ENCODE data around the gene SRRD. TPM values are rescaled to one million over a fixed set of nuclear protein-coding genes. Genes with fewer than 3 reads are reported as not detected.

SRRD gene
- total and polyA plus RNA-seq, 2 of the 8 experiments (the other 6 are each of a cell fraction or from before 2014, with no cell fraction given) = 17.1 to 25.3 TPM

DNA sequence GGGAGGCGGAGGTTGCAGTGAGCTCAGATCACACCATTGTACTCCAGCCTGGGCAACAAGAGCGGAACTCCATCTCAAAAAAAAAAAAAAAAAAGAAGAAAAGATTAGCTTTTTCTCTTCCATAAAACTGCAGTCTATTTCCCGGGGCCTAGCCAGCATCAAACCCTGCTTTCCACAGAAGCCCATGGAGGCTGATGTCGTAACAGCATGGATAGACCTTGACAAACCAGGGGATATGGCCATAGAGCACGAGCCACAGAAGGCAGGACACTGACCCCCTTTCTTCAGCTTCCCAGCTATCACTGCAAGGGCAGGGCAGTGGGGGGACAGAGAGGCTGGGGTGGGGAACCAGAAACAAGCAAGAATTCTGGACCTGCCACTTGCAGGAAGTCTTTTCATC, 21.6 kb upstream of the SRRD start:
- Histone ChIP-seq H4K20me1 (replicated peaks in 1 of 2; ENCODE audit: control insufficient read depth in 1 of 2, insufficient read depth in 2 of 2, low read length in 2 of 2) (peaks cover 5 to 9% of the 10 kb centered on the region in 2 experiments), H2BK5ac (ENCODE audit: low read depth, low read length) (no peak overlapping the region), H2BK15ac (ENCODE audit: low read length) (no peak overlapping the region), H3K4me2 (ENCODE audit: insufficient read depth in 1 of 2, low read depth in 2 of 2, low read length in 2 of 2) (no peak overlapping the region), H2AFZ (ENCODE audit: low read length) (no peak overlapping the region), H2BK120ac (replicated peaks; ENCODE audit: low read depth, low read length) (no peak overlapping the region), H2BK20ac (ENCODE audit: low read length) (no peak overlapping the region), H2AK5ac (ENCODE audit: low read depth, low read length) (no peak overlapping the region), H3K14ac (ENCODE audit: insufficient read length) (no peak overlapping the region), H3K18ac (ENCODE audit: extremely low read depth, low read length) (no peak overlapping the region), H3K9ac (replicated peaks in 1 of 4; ENCODE audit: extremely low read depth in 1 of 4, low read depth in 3 of 4, low read length in 3 of 4) (no peak overlapping the region), H3K27me3 (replicated peaks in 1 of 4; ENCODE audit: control insufficient read depth in 3 of 4, extremely low read depth in 1 of 4, insufficient read depth in 3 of 4, low read length in 3 of 4) (no peaks in the 10 kb centered on the region), H3K9me3 (ENCODE audit: insufficient read depth in 2 of 2, low read depth in 1 of 2, low read length in 1 of 2) (no peaks in the 10 kb centered on the region), H2BK12ac (ENCODE audit: low read depth, low read length) (no peak overlapping the region), H3K23me2 (ENCODE audit: low read depth, low read length) (no peaks in the 10 kb centered on the region), H3K4ac (replicated peaks; ENCODE audit: insufficient read length, low read depth, low read length) (no peak overlapping the region), H4K91ac (replicated peaks; ENCODE audit: insufficient read length, low read length) (no peak overlapping the region), H3K79me2 (ENCODE audit: control insufficient read depth in 1 of 2, insufficient read depth in 2 of 2, low read length in 2 of 2) (peaks cover 0 to 2% of the 10 kb centered on the region in 2 experiments; a peak in 1 of 4 replicates), H3K79me1 (ENCODE audit: low read depth, low read length) (0 out of 2 replicates have a peak, but pooled peaks cover 2% of the 10 kb centered on the region), H3K27ac (ENCODE audit: low read depth, low read length) (no peak overlapping the region), H3K36me3 (ENCODE audit: control insufficient read depth in 2 of 4, insufficient read depth in 4 of 4, low read length in 3 of 4) (peaks cover 14 to 65% (median 44%) of the 10 kb centered on the region in 4 experiments), H3K4me3 (ENCODE audit: extremely low read depth in 1 of 4, insufficient read depth in 2 of 4, low read depth in 3 of 4, low read length in 4 of 4) (no peak overlapping the region), H3K4me1 (replicated peaks in 1 of 4; ENCODE audit: control insufficient read depth in 3 of 4, insufficient read depth in 4 of 4, low read length in 3 of 4) (no peaks in the 10 kb centered on the region), H3K56ac (replicated peaks; ENCODE audit: insufficient read length, low read depth, low read length) (no peak overlapping the region), H3K23ac (ENCODE audit: insufficient read length) (no peak overlapping the region), H4K8ac (ENCODE audit: extremely low read depth, insufficient read depth, low read length) (no peak overlapping the region), H4K5ac (ENCODE audit: insufficient read length, low read depth, low read length) (no peak overlapping the region)
- DNase-seq (ENCODE audit: low read depth in 1 of 2, low spot score in 2 of 2) (no peak), FAIRE-seq (no peak)
- ChIA-PET CTCF (ENCODE audit: partially characterized antibody) (interaction anchor here (0.7 to 7.8 kb wide), 24 partner anchors 9 to 125 kb away, joined by 3 to 98 read pairs (median 8); partner anchors contain the start of genes HPS4 and SRRD), POLR2A (ENCODE audit: partially characterized antibody) (interaction anchor here (1.2 to 1.5 kb wide), 3 partner anchors 21 to 97 kb away, joined by 3 to 4 read pairs (median 3); partner anchors contain the start of genes HPS4 and SRRD)
- 90% methylated on average over 5 of the region's 5 CpGs; no CpG with 5 or more reads in 1 of the 2 experiments for WGBS, 2 experiments (ENCODE audit: extremely low coverage in 1 of 2, insufficient coverage in 1 of 2, insufficient read length in 1 of 2, insufficient replicate concordance in 2 of 2, low coverage in 1 of 2, low lambda C conversion rate in 2 of 2, missing lambda C conversion rate in 1 of 2)
- no peak for TF ChIP-seq POLR2AphosphoS5 (IDR thresholded peaks at IDR 0.05; ENCODE audit: low read depth, low read length)
- TF ChIP-seq RBBP5 (IDR thresholded peaks at IDR 0.05; ENCODE audit: borderline replicate concordance, low read depth, low read length) = no peak
- TF ChIP-seq FOSL1 (IDR thresholded peaks at IDR 0.05; ENCODE audit: insufficient read depth, low read depth, low read length) = no peak
- no peak for TF ChIP-seq RNF2 (IDR thresholded peaks at IDR 0.05; ENCODE audit: borderline replicate concordance, low read depth, low read length, missing control alignments, poor library complexity, severe bottlenecking)
- no peak for TF ChIP-seq TAF7 (optimal IDR thresholded peaks at IDR 0.05; ENCODE audit: borderline replicate concordance, low read depth, low read length)
- no peak for TF ChIP-seq TCF12 (IDR thresholded peaks at IDR 0.05; ENCODE audit: low read depth, low read length)
- TF ChIP-seq ZNF274 (IDR thresholded peaks at IDR 0.05; ENCODE audit: borderline replicate concordance, extremely low read depth, low read length) = no peak
- TF ChIP-seq EP300 (IDR thresholded peaks at IDR 0.05; ENCODE audit: borderline replicate concordance in 1 of 2, low read depth in 2 of 2, low read length in 2 of 2) = no peak
- no peak for TF ChIP-seq HDAC2 (IDR thresholded peaks at IDR 0.05; ENCODE audit: borderline replicate concordance in 1 of 2, low read depth in 2 of 2, low read length in 2 of 2)
- TF ChIP-seq BCL11A (IDR thresholded peaks at IDR 0.05; ENCODE audit: low read depth in 2 of 2, low read length in 2 of 2) = no peak
- no peak for TF ChIP-seq GABPA (IDR thresholded peaks at IDR 0.05; ENCODE audit: borderline replicate concordance, insufficient read depth, low read length)
